ENCODE measurements around the gene EIF2B5.

Gene EIF2B5

DNA sequence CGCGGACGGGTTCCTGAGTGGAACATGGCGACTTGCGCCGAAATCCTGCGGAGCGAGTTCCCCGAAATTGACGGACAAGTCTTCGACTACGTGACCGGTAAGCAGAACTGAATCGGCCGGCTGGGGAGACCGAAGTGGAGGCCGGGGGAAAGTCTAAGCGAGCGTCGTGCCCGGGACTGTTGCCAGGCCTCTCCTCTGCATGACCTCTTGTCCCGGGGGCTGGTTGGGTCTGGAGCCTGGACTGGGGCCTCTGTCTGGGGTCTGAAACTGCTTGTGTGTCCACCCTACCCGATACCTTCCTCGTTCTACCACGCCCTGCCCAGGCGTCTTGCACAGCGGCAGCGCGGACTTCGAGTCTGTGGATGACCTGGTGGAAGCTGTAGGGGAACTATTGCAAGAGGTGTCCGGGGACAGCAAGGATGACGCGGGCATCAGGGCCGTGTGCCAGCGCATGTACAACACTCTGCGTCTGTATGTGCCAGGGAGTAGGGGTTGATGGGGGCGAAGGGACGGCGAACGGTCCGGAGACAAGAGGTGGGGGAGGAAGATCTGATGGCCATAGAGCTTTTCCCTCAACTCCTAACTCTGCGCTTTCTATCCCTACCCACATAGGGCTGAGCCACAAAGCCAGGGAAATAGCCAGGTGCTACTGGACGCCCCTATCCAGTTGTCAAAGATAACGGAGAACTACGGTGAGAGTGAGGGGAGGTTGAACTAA is 51.2 kb downstream of the EIF2B5 start, which contains the start of gene ABCF3:
TSS of gene ABCF3 (plus strand) at position 16 of the 718 bp plus-strand sequence. CDS start at position 25, 9 bp downstream.
- TF ChIP-seq, protein P1, sequence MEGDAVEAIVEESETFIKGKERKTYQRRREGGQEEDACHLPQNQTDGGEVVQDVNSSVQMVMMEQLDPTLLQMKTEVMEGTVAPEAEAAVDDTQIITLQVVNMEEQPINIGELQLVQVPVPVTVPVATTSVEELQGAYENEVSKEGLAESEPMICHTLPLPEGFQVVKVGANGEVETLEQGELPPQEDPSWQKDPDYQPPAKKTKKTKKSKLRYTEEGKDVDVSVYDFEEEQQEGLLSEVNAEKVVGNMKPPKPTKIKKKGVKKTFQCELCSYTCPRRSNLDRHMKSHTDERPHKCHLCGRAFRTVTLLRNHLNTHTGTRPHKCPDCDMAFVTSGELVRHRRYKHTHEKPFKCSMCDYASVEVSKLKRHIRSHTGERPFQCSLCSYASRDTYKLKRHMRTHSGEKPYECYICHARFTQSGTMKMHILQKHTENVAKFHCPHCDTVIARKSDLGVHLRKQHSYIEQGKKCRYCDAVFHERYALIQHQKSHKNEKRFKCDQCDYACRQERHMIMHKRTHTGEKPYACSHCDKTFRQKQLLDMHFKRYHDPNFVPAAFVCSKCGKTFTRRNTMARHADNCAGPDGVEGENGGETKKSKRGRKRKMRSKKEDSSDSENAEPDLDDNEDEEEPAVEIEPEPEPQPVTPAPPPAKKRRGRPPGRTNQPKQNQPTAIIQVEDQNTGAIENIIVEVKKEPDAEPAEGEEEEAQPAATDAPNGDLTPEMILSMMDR (IDR thresholded peaks at IDR 0.05; ENCODE audit: unreplicated experiment in 3 of 3): no peak
- H3K27ac Mint-ChIP-seq: peak within 1 kb of the TSS; percentile 80 to 96 (median 93)
- H3K9me3 Mint-ChIP-seq: no peaks in the 10 kb centered on the region
- peak within 1 kb of the TSS; percentile 98 to 100 (median 98) for H3K4me3 Mint-ChIP-seq
- H3K36me3 Mint-ChIP-seq (ENCODE audit: low read depth): peaks cover 65% of the 10 kb centered on the region
- H3K4me1 Mint-ChIP-seq: peaks cover 29% of the 10 kb centered on the region
- no peaks in the 10 kb centered on the region for H3K27me3 Mint-ChIP-seq (ENCODE audit: low read depth)

DNA sequence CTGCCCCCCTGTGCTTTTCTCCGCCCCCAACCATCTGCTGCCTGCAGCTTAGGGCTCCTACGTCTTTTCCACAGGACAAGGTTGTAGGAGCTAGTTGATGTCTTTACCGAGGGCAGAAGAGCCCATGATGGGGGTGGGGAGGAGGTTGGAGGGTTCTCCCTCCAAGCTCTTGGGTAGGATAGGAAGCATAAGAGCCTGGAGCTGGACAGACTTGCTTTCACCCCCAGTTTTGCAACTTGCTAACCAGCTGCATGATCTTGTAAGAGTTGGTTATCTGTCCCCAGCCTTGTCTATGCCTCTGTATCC is 51.7 kb downstream of the EIF2B5 start:
- H3K27me3 Mint-ChIP-seq (ENCODE audit: low read depth): no peaks in the 10 kb centered on the region
- TF ChIP-seq, protein P1 (IDR thresholded peaks at IDR 0.05; ENCODE audit: unreplicated experiment in 3 of 3): no peak
- H3K36me3 Mint-ChIP-seq (ENCODE audit: low read depth): peaks cover 60% of the 10 kb centered on the region
- peaks cover 29% of the 10 kb centered on the region for H3K4me1 Mint-ChIP-seq
- H3K9me3 Mint-ChIP-seq: no peaks in the 10 kb centered on the region
- H3K27ac Mint-ChIP-seq: peak overlapping the region in 2 of 3 experiments; percentile 23 to 80
- peak overlapping the region; percentile 98 to 100 (median 98) for H3K4me3 Mint-ChIP-seq

DNA sequence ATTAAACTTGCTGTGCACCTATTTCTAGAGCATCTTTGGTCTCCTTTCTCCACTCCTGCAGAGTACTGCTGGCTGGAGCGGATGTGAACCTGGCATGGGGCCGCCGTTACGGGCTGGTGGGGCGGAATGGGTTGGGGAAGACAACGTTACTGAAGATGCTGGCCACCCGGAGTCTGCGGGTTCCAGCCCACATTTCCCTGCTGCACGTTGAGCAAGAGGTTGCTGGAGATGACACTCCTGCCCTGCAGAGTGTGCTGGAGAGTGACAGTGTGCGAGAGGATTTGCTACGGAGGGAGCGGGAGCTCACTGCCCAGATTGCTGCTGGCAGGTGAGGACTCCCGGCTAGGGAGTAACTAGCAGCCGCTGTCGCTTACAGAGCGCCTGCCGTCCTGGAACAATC is 52.9 kb downstream of the EIF2B5 start:
- Mint-ChIP-seq H3K4me1 (peaks cover 29% of the 10 kb centered on the region), H3K4me3 (peak overlapping the region; percentile 65 to 100 (median 98)), H3K27ac (no peak overlapping the region), H3K27me3 (ENCODE audit: low read depth) (no peaks in the 10 kb centered on the region), H3K9me3 (no peaks in the 10 kb centered on the region), H3K36me3 (ENCODE audit: low read depth) (peaks cover 61% of the 10 kb centered on the region)
- TF ChIP-seq, protein P1 (IDR thresholded peaks at IDR 0.05; ENCODE audit: unreplicated experiment in 3 of 3): no peak

DNA sequence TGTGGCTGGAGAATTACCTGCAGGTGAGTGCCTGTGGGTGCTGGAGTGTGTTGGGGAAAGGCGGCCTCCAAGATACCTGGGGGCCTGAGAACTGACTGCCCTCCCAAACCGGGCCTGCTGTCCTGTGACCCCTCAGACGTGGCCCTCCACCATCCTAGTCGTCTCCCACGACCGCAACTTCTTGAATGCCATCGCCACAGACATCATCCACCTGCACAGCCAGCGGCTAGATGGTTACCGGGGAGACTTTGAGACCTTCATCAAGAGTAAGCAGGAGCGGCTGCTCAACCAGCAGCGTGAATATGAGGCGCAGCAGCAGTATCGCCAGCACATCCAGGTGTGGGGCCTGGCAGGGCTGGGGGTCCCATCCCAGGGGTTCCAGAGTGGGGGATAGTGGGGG is 54.3 kb downstream of the EIF2B5 start:
- Mint-ChIP-seq H3K27me3 (ENCODE audit: low read depth) (no peaks in the 10 kb centered on the region), H3K4me3 (no peak overlapping the region), H3K36me3 (ENCODE audit: low read depth) (peaks cover 61% of the 10 kb centered on the region), H3K27ac (no peak overlapping the region), H3K9me3 (no peaks in the 10 kb centered on the region), H3K4me1 (peaks cover 29% of the 10 kb centered on the region)
- TF ChIP-seq, protein P1 (IDR thresholded peaks at IDR 0.05; ENCODE audit: unreplicated experiment in 3 of 3): no peak

DNA sequence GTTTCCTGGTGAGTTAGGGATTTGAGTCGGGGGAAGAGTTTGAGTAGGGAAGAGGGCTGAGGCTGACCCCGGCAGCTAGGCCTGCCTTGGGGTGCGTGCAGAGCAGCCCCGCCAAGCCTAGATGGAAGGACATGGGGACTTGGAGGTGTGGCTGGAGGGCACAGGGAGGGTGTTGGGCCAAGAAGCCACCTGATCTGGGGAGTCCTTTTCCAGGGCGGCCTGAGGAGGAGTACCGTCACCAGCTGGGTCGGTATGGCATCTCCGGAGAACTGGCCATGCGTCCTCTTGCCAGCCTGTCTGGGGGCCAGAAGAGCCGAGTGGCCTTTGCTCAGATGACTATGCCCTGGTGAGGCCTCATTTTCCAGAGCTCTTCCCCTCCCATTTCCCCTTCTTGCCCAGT is 57.7 kb downstream of the EIF2B5 start:
- TF ChIP-seq, protein P1 (IDR thresholded peaks at IDR 0.05; ENCODE audit: unreplicated experiment in 3 of 3): no peak
- Mint-ChIP-seq H3K36me3 (ENCODE audit: low read depth) (peaks cover 61% of the 10 kb centered on the region), H3K9me3 (no peaks in the 10 kb centered on the region), H3K27ac (no peak overlapping the region), H3K4me1 (peaks cover 2% of the 10 kb centered on the region), H3K27me3 (ENCODE audit: low read depth) (no peaks in the 10 kb centered on the region), H3K4me3 (no peak overlapping the region)

DNA sequence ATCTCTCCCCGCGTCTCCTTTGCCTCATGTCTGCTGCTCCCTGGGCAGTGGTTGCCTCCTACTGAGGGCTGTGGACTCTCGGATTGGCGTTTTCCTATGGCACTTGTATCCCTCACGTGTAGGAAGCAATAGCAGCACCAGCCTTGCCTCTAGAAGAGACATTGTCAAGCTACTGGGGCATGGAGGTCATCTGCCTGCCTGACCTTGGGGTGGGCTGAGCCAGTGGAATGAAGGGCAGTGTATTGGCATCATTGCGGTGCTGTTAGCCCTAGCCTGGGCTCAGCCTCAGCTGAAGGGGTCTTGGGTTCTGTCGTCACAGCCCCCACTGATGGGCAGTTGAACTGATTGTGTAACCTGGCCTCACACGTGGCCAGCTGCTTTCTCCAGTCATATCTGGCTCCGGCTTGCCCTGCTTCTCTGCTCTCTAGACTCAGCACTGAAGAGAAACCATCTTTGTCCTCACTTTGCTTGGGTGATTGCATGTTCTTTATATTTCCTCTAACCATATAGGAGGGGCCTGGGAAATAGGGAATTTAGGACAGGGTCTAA is 58.9 kb downstream of the EIF2B5 start:
- Mint-ChIP-seq H3K27ac (no peak overlapping the region), H3K4me1 (no peaks in the 10 kb centered on the region), H3K27me3 (ENCODE audit: low read depth) (no peaks in the 10 kb centered on the region), H3K36me3 (ENCODE audit: low read depth) (peaks cover 53% of the 10 kb centered on the region), H3K4me3 (no peak overlapping the region), H3K9me3 (no peaks in the 10 kb centered on the region)
- TF ChIP-seq, protein P1 (IDR thresholded peaks at IDR 0.05; ENCODE audit: unreplicated experiment in 3 of 3): no peak
